ENCODE data around the gene NOTUM. TPM values are rescaled to one million over a fixed set of nuclear protein-coding genes. Genes with fewer than 3 reads are reported as not detected.

Gene NOTUM
- total and polyA plus RNA-seq, 10 of the 15 experiments (the other 5 are each of a cell fraction or from before 2014, with no cell fraction given): 0.04 to 0.13 TPM; not detected in 8

DNA sequence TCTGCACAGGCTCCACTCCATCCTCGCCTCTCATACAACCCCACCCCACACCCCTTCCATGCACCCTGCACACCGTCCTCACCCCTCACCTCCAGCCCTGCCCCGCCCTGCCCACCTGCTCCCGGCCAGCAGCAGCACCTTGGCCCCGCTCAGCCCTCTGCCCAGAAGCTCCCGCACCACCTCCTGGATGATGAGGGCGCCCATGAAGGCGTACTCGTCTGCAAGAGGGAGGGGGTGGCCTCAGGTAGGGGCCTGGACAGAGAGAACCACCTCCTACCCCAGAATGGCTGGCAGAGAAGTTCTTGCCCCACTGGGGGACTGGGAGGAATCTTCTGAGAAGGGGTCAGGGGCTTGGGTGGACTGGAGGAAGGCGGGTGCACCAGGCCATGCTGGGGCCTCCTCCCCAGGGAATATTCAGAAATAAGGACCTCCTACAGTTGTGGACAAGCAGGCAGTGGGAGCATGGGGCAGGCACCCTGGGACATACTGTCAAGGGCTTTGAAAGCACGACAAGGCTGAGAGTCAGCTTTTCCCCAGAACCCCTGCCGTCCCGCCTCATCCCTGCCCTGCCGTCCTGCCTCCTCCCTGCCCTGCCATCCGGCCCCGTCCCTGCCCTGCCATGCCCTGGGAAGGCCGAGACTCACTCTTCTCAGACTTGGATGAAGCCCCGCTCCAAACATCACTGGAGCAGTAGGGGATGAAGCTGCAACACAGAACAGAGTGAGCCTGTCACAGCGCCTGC is 3.1 kb downstream of the NOTUM start:
- H3K27me3 ChIP-seq (replicated peaks in 1 of 2; ENCODE audit: control insufficient read depth in 2 of 2, insufficient read depth in 2 of 2, low read length in 1 of 2): peaks cover 8 to 20% of the 10 kb centered on the region in 2 experiments
- in situ Hi-C loops (cut with MboI) (no loop called here), intact Hi-C loops (cut with micrococcal nuclease; ENCODE audit: unreplicated experiment) (no loop called here)
- H3K27ac ChIP-seq (ENCODE audit: control insufficient read depth, insufficient read depth): no peak overlapping the region
- TF ChIP-seq SP1 (IDR thresholded peaks at IDR 0.05; ENCODE audit: low read depth, low read length): no peak
- no peak for TF ChIP-seq CEBPB (IDR thresholded peaks at IDR 0.05; ENCODE audit: borderline replicate concordance in 1 of 2, low read depth in 2 of 2, low read length in 2 of 2)
- TF ChIP-seq TCF3 (IDR thresholded peaks at IDR 0.05; ENCODE audit: borderline replicate concordance, insufficient read depth, low read depth, low read length): no peak
- TF ChIP-seq CREM (IDR thresholded peaks at IDR 0.05; ENCODE audit: low read depth): no peak
- TF ChIP-seq, protein P1, sequence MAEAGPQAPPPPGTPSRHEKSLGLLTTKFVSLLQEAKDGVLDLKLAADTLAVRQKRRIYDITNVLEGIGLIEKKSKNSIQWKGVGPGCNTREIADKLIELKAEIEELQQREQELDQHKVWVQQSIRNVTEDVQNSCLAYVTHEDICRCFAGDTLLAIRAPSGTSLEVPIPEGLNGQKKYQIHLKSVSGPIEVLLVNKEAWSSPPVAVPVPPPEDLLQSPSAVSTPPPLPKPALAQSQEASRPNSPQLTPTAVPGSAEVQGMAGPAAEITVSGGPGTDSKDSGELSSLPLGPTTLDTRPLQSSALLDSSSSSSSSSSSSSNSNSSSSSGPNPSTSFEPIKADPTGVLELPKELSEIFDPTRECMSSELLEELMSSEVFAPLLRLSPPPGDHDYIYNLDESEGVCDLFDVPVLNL (IDR thresholded peaks at IDR 0.05; ENCODE audit: low read depth, low read length): no peak
- TF ChIP-seq, protein P2, sequence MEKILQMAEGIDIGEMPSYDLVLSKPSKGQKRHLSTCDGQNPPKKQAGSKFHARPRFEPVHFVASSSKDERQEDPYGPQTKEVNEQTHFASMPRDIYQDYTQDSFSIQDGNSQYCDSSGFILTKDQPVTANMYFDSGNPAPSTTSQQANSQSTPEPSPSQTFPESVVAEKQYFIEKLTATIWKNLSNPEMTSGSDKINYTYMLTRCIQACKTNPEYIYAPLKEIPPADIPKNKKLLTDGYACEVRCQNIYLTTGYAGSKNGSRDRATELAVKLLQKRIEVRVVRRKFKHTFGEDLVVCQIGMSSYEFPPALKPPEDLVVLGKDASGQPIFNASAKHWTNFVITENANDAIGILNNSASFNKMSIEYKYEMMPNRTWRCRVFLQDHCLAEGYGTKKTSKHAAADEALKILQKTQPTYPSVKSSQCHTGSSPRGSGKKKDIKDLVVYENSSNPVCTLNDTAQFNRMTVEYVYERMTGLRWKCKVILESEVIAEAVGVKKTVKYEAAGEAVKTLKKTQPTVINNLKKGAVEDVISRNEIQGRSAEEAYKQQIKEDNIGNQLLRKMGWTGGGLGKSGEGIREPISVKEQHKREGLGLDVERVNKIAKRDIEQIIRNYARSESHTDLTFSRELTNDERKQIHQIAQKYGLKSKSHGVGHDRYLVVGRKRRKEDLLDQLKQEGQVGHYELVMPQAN (conservative IDR thresholded peaks at IDR 0.05): no peak
- no peak for TF ChIP-seq TAF1 (IDR thresholded peaks at IDR 0.05; ENCODE audit: borderline replicate concordance, low read depth, low read length)
- no peak for TF ChIP-seq PAX5 (IDR thresholded peaks at IDR 0.05; ENCODE audit: borderline replicate concordance, low read depth, low read length)
- TF ChIP-seq, protein P3, sequence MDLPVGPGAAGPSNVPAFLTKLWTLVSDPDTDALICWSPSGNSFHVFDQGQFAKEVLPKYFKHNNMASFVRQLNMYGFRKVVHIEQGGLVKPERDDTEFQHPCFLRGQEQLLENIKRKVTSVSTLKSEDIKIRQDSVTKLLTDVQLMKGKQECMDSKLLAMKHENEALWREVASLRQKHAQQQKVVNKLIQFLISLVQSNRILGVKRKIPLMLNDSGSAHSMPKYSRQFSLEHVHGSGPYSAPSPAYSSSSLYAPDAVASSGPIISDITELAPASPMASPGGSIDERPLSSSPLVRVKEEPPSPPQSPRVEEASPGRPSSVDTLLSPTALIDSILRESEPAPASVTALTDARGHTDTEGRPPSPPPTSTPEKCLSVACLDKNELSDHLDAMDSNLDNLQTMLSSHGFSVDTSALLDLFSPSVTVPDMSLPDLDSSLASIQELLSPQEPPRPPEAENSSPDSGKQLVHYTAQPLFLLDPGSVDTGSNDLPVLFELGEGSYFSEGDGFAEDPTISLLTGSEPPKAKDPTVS (IDR thresholded peaks at IDR 0.05; ENCODE audit: low read depth, low read length): no peak
- no peak for TF ChIP-seq ZZZ3 (IDR thresholded peaks at IDR 0.05; ENCODE audit: control insufficient read depth, insufficient read length, low read depth)
- no peak for TF ChIP-seq NFIC (IDR thresholded peaks at IDR 0.05; ENCODE audit: low read depth, low read length)
- no peak for TF ChIP-seq RAD21 (IDR thresholded peaks at IDR 0.05; ENCODE audit: insufficient read depth, low read depth, low read length)
- no peak for TF ChIP-seq BCL11A (IDR thresholded peaks at IDR 0.05; ENCODE audit: low read depth, low read length)
- no peak for TF ChIP-seq DPF2 (IDR thresholded peaks at IDR 0.05)
- TF ChIP-seq RAD51 (IDR thresholded peaks at IDR 0.05): no peak
- no peak for TF ChIP-seq FOXK2 (IDR thresholded peaks at IDR 0.05)
- DNase-seq (ENCODE audit: low read depth, low spot score) (no peak), FAIRE-seq (no peak), ATAC-seq (no peak)
- ChIA-PET RAD21 (ENCODE audit: unreplicated experiment) (no interaction called here), POLR2A (no interaction called here), SMC1A (ENCODE audit: uncharacterized antibody, unreplicated experiment) (no interaction called here), CTCF (no interaction called here)
- H3K9me3 ChIP-seq (replicated peaks; ENCODE audit: control insufficient read depth, insufficient read depth, low read length): no peaks in the 10 kb centered on the region
- H3K4me1 ChIP-seq (ENCODE audit: control insufficient read depth, insufficient read depth, low read length): no peaks in the 10 kb centered on the region
- no peak overlapping the region for H3K4me2 ChIP-seq (ENCODE audit: control insufficient read depth, insufficient read depth)
- H3K36me3 ChIP-seq (ENCODE audit: control insufficient read depth in 2 of 2, insufficient read depth in 2 of 2, low read length in 1 of 2): no peaks in the 10 kb centered on the region
- no peaks in the 10 kb centered on the region for H4K20me1 ChIP-seq (ENCODE audit: control insufficient read depth, insufficient read depth)
- H3K79me2 ChIP-seq (ENCODE audit: control insufficient read depth, insufficient read depth, low read length): no peaks in the 10 kb centered on the region
- no peak overlapping the region for H3K4me3 ChIP-seq
- BruUV-seq (replicated peaks): no TSS peak
- H3K9ac ChIP-seq (ENCODE audit: control insufficient read depth, insufficient read depth, low read length): no peak overlapping the region
- H2AFZ ChIP-seq (ENCODE audit: control insufficient read depth, low read depth, low read length): no peak overlapping the region
- WGBS (ENCODE audit: insufficient coverage, insufficient replicate concordance, low lambda C conversion rate, missing lambda C conversion rate): 42% methylated on average over 18 of the region's 19 CpGs
